ENCODE results near the gene EIPR1.

Gene EIPR1

DNA sequence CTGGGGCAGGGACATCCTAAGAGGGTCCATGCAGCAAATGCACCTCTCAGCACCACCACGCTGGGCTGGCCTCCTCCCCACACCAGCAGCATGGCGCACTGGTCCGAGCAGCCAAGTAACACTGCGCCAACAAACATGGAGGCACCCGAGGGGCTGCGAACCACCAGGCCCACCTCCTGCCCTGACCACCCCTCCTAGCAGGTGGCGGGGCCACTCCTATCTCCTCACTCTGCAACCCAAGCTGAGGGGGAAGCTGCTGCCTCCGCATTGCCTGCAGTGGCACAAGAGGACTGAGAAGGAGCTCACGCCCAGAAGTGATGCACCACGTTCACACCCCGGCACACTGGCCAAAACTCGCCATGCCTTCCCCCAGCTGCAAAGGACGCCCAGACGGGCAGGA is 94.4 kb downstream of the EIPR1 start:
- peaks cover 0 to 8% of the 10 kb centered on the region in 2 donors for H3K4me1 ChIP-seq (ENCODE audit: control insufficient read depth in 1 of 2, insufficient read depth in 2 of 2, low read length in 2 of 2)
- H3K27me3 ChIP-seq (ENCODE audit: low read depth, low read length) = no peaks in the 10 kb centered on the region
- H3K36me3 ChIP-seq (ENCODE audit: control insufficient read depth in 1 of 2, insufficient read depth in 2 of 2, low read length in 2 of 2) = no peaks in the 10 kb centered on the region
- H3K9me3 ChIP-seq (ENCODE audit: control insufficient read depth in 1 of 2, low read length in 2 of 2) = no peaks in the 10 kb centered on the region
- H3K27ac ChIP-seq (ENCODE audit: low read length) = no peak overlapping the region
- H3K4me3 ChIP-seq (ENCODE audit: low read depth in 1 of 2, low read length in 2 of 2) = no peak overlapping the region

DNA sequence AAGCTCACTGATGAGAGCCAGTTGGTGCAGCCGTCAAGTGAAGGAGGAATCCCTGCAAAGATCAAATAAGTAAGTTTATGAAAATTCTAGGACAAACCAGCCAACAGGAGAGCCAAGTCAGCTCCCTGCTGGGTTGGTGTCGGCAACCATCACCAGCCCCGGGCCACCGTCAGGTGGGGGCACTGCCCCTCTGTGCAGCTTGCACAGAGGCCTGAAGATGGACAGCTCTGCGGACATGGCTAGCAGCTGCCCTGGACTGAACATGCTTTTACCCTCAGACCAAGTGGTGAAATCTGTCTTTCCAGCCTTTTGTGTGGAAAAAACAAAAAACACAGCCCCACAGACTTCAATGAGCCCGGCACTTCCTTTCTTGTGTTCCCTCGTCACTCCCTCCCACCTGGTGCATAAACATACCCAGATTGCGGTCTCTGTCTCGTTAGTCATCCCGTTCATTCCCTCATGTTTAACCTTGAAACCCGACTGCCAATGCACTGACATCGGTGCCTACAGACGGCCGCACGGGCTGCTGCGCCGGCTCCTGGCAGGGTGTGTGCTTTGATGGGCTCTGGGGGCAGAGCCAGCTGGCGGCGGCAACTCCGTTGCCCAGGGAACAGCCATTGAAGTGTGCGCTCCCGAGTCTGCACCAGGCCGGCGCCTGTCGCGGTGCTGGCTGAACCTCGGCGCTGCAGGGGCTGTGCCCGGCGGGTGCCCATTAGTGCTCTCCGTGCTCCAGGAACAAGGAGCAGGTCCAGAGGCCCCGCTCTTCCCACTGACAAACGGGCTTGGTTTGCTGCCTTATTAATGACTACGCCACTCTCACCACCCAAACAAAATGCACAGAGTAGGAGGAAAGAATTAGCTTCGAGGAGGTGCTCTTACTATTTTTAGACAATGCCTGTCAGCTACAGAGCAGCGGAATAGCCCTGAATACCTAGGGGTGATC is 95.3 kb downstream of the EIPR1 start:
- peaks cover 0 to 8% of the 10 kb centered on the region in 2 donors for H3K4me1 ChIP-seq (ENCODE audit: control insufficient read depth in 1 of 2, insufficient read depth in 2 of 2, low read length in 2 of 2)
- H3K4me3 ChIP-seq (ENCODE audit: low read depth in 1 of 2, low read length in 2 of 2) = peak overlapping the region in 1 of 2 donors; percentile 44
- no peaks in the 10 kb centered on the region for H3K27me3 ChIP-seq (ENCODE audit: low read depth, low read length)
- H3K9me3 ChIP-seq (ENCODE audit: control insufficient read depth in 1 of 2, low read length in 2 of 2) = peaks cover 0 to 3% of the 10 kb centered on the region in 2 donors
- H3K36me3 ChIP-seq (ENCODE audit: control insufficient read depth in 1 of 2, insufficient read depth in 2 of 2, low read length in 2 of 2) = no peaks in the 10 kb centered on the region
- H3K27ac ChIP-seq (ENCODE audit: low read length) = no peak overlapping the region

DNA sequence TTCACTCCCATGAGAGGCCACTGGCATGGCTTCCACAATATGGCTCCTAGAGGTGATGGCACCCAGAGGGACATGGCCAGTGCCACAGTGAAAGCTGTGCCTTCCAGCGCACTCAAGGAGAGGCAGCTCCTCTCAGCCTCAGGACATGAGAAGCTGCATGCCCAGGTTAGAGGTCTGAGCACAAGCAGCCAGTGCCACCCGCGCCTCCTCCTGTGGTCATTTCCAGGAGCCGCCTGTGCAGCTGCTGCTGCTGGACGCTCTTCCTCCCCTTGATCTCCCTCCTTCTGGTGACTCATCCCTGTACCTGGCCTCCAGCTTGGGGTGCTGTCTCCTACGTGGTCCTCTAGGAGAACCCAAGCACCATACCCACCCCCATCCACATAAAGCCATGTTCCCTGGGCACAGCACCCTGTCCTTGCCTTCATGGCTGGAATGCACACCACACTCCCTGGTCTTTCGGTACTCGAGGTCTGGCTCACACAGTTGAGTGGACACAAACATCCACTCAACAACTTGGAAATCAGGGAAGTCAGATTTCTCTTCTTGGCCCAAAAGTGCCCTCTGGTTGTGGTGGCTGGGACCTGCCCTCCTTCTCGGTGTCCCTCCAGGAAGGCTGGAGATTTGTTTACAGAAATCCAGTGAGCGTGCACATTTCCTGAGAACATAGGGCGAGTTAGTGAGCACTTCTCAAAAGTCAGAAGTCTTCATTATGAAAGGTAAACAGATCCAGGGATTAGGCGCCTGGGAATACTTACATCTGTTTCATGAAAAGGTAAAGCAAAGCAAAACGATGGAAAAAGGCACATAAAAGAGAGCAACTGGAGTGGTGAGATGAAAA is 96.7 kb downstream of the EIPR1 start:
- H3K27me3 ChIP-seq (ENCODE audit: low read depth, low read length) = no peaks in the 10 kb centered on the region
- no peaks in the 10 kb centered on the region for H3K36me3 ChIP-seq (ENCODE audit: control insufficient read depth in 1 of 2, insufficient read depth in 2 of 2, low read length in 2 of 2)
- H3K4me3 ChIP-seq (ENCODE audit: low read depth in 1 of 2, low read length in 2 of 2) = no peak overlapping the region
- H3K4me1 ChIP-seq (ENCODE audit: control insufficient read depth in 1 of 2, insufficient read depth in 2 of 2, low read length in 2 of 2) = peaks cover 0 to 8% of the 10 kb centered on the region in 2 donors
- no peak overlapping the region for H3K27ac ChIP-seq (ENCODE audit: low read length)
- H3K9me3 ChIP-seq (ENCODE audit: control insufficient read depth in 1 of 2, low read length in 2 of 2) = peaks cover 0 to 9% of the 10 kb centered on the region in 2 donors

DNA sequence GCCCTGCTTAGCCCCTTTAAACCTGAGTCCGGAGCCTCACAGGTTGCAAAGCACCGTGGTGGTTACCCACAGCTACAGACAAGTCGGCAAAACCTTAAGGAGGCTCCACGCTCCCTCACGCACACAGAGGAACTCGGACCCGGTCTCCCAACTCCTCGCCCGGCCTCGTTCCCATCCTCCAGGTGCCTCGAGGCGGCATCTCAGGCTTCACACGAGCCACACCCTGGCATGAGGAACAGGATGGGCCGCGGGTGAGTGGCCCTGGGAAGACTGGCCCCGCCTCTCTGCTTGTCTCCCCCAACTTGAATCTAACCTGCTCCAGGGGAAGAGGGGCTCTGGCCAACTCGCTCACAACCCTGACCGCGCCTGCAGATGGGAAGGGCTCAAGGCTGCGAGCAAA is 97.4 kb downstream of the EIPR1 start:
- Histone ChIP-seq H3K9me3 (ENCODE audit: control insufficient read depth in 1 of 2, low read length in 2 of 2) (peaks cover 0 to 13% of the 10 kb centered on the region in 2 donors), H3K27me3 (ENCODE audit: low read depth, low read length) (no peaks in the 10 kb centered on the region), H3K4me3 (ENCODE audit: low read depth in 1 of 2, low read length in 2 of 2) (no peak overlapping the region), H3K4me1 (ENCODE audit: control insufficient read depth in 1 of 2, insufficient read depth in 2 of 2, low read length in 2 of 2) (peaks cover 0 to 8% of the 10 kb centered on the region in 2 donors), H3K36me3 (ENCODE audit: control insufficient read depth in 1 of 2, insufficient read depth in 2 of 2, low read length in 2 of 2) (no peaks in the 10 kb centered on the region), H3K27ac (ENCODE audit: low read length) (no peak overlapping the region)

DNA sequence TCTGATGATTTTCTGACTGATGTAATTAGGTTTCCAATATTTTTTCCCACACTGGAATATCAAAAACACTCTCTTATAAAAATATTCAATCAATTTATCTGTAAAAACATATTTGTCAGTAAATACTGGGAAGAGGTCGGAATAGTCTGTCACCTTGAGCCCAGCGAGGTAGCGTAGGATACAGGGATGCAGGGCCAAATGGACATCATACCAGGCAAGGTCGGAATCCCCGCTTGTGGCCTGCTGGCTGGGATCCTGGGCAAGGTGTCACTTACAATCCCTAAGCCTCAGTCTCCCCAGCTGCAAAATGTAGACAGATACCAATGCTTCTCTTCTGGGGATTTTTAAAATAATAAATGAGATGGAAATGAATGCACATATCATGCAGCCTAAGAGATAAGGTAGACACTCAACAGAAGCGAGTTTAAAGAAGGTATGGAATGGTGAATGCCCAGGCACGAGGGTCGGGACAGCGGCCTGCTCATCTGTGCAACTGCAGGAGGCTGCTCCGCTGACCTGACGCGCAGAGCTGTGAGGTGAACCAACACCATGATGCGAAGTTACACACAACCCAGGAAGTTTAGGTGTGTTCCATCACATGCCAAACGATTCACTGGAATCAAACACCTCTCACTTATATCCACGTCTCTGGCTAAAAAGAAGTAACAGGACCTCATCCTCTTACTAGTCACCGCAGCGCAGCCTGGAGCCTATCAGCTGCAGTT is 98.2 kb downstream of the EIPR1 start:
- Histone ChIP-seq H3K4me1 (ENCODE audit: control insufficient read depth in 1 of 2, insufficient read depth in 2 of 2, low read length in 2 of 2) (peaks cover 0 to 8% of the 10 kb centered on the region in 2 donors), H3K4me3 (ENCODE audit: low read depth in 1 of 2, low read length in 2 of 2) (no peak overlapping the region), H3K27ac (ENCODE audit: low read length) (no peak overlapping the region), H3K36me3 (ENCODE audit: control insufficient read depth in 1 of 2, insufficient read depth in 2 of 2, low read length in 2 of 2) (no peaks in the 10 kb centered on the region), H3K9me3 (ENCODE audit: control insufficient read depth in 1 of 2, low read length in 2 of 2) (peaks cover 0 to 13% of the 10 kb centered on the region in 2 donors), H3K27me3 (ENCODE audit: low read depth, low read length) (no peaks in the 10 kb centered on the region)

DNA sequence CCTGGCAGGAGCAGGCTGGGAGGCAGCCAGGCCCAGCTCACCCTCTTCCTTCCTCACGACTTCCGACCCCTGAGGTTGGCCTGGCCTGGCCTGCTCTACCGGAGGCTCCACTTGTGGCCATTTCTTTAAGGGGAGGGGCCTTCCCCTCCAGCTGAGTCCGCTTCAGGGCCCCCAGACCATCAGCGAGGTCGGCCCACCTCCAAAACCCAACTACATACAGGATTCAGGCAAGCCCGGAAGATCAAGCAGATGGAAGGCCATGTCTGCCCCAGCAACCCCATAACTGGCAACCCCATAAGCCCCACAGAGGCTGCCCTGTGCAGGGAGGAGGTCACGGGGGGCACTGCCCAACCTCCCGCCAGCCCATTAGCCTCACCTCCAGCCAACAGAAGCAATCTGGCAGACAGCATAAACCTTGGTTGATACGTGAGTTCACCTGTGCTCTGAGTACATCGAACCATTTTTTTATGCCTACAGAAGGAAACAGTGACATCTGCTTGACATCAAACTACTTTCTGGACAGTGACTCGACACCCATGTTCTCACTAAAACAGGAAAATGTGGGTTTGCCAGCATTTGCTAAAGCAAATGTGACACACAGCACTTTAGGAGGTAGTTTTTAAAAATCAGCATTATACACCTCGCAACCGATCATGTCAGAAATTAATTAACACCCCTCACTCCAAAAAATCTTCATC is 98.9 kb downstream of the EIPR1 start:
- H3K27ac ChIP-seq (ENCODE audit: low read length) = no peak overlapping the region

DNA sequence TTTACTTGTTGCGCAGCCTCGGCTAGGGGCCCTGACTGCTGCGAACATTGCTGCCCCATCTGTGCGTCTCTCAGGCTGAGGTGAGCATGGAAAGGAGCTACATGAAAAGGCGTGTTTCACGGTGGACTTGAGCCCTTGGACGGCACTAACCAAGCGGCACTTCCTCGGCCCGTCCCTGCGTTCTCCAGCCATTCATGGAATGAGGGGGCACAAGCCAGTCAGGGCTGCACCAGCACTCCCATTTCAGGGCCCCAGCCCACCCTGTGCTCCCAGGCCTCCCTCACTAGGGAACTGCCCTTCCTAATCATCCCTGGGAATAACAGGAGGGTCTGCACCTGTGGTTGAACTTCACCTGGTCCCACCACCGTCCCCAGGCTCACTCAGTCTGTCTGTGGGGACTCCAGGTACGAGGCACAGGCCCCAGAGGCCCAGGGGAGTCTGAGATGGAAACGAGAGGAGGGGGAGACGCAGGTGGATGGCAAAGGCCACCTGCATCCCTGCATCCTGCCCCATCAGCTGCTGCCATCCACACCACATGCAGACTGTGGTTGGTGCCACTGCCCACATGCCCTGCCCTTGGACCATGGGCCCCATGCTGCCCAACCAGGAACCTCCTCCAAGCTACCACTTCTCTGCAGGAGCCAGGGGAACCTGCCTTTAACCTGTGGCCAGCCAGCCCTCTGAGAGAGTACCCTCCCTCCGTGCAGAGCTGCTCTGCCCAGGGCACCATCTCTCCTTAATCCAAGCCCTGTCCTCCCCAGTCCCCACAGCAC is 99.7 kb downstream of the EIPR1 start:
- Histone ChIP-seq H3K4me1 (ENCODE audit: control insufficient read depth in 1 of 2, insufficient read depth in 2 of 2, low read length in 2 of 2) (peaks cover 0 to 3% of the 10 kb centered on the region in 2 donors), H3K27me3 (ENCODE audit: low read depth, low read length) (no peaks in the 10 kb centered on the region), H3K36me3 (ENCODE audit: control insufficient read depth in 1 of 2, insufficient read depth in 2 of 2, low read length in 2 of 2) (no peaks in the 10 kb centered on the region), H3K27ac (ENCODE audit: low read length) (no peak overlapping the region), H3K4me3 (ENCODE audit: low read depth in 1 of 2, low read length in 2 of 2) (no peak overlapping the region), H3K9me3 (ENCODE audit: control insufficient read depth in 1 of 2, low read length in 2 of 2) (peaks cover 0 to 13% of the 10 kb centered on the region in 2 donors)

More for the DNA sequence above, 98.9 kb downstream of the EIPR1 start:
- no peaks in the 10 kb centered on the region for H3K36me3 ChIP-seq (ENCODE audit: control insufficient read depth in 1 of 2, insufficient read depth in 2 of 2, low read length in 2 of 2)
- H3K9me3 ChIP-seq (ENCODE audit: control insufficient read depth in 1 of 2, low read length in 2 of 2) = peaks cover 0 to 13% of the 10 kb centered on the region in 2 donors
- H3K4me1 ChIP-seq (ENCODE audit: control insufficient read depth in 1 of 2, insufficient read depth in 2 of 2, low read length in 2 of 2) = peaks cover 0 to 8% of the 10 kb centered on the region in 2 donors
- H3K27me3 ChIP-seq (ENCODE audit: low read depth, low read length) = no peaks in the 10 kb centered on the region
- no peak overlapping the region for H3K4me3 ChIP-seq (ENCODE audit: low read depth in 1 of 2, low read length in 2 of 2)

DNA sequence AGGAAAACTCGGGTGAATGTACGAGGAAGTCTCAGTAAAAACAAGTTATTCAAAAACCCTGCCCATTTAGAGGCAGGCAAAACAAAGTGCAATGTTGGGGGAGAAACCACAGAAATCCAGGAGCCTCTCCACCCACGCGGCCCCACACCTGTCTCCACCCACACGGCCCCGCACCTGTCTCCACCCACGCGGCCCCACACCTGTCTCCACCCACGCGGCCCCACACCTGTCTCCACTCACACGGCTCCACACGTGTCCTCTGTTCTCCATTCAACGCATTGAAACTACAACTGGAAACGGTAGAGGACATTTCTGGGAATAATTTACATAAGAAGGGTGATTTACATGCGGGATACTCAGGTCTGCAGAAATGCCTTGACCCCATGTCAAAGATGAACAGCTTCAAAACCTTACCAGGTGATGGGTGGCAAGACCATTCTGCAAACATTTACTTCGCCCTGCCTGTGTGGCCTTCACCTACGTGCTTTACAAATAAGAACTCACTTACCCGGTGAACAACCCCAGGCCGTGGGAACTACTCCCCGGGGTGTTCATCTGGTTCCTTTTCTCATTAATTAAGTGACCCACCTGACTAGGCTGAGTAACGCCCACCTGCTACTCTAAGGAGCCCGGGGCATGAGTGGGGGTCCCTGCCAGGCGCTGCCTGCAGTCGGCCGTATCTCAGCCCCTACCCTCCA is 100.4 kb downstream of the EIPR1 start:
- H3K27ac ChIP-seq (ENCODE audit: low read length) = no peak overlapping the region
- peaks cover 0 to 13% of the 10 kb centered on the region in 2 donors for H3K9me3 ChIP-seq (ENCODE audit: control insufficient read depth in 1 of 2, low read length in 2 of 2)
- peaks cover 0 to 3% of the 10 kb centered on the region in 2 donors for H3K4me1 ChIP-seq (ENCODE audit: control insufficient read depth in 1 of 2, insufficient read depth in 2 of 2, low read length in 2 of 2)
- H3K4me3 ChIP-seq (ENCODE audit: low read depth in 1 of 2, low read length in 2 of 2) = no peak overlapping the region
- no peaks in the 10 kb centered on the region for H3K27me3 ChIP-seq (ENCODE audit: low read depth, low read length)
- H3K36me3 ChIP-seq (ENCODE audit: control insufficient read depth in 1 of 2, insufficient read depth in 2 of 2, low read length in 2 of 2) = no peaks in the 10 kb centered on the region

DNA sequence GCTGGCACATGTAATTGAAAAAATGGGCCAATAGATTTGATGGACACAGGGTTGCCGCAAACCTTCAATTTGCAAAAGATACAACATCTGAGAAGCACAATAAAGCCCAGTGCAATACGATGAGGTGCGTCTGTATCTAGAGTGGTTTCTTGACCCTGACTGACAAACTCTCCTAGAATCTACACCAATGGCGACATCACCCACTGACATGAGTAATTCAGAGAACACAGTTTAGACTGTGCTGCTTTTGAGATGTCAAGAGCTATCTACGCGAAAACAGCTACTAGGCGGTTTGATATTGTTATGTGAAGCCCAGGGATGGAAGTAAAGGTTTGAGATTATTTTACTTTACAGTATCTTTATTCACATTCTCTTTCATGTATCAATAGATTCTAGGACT is 104.9 kb downstream of the EIPR1 start:
- Histone ChIP-seq H3K4me3 (ENCODE audit: low read depth in 1 of 2, low read length in 2 of 2) (no peak overlapping the region), H3K9me3 (ENCODE audit: control insufficient read depth in 1 of 2, low read length in 2 of 2) (peaks cover 0 to 12% of the 10 kb centered on the region in 2 donors), H3K27me3 (ENCODE audit: low read depth, low read length) (no peaks in the 10 kb centered on the region), H3K4me1 (ENCODE audit: control insufficient read depth in 1 of 2, insufficient read depth in 2 of 2, low read length in 2 of 2) (no peaks in the 10 kb centered on the region), H3K27ac (ENCODE audit: low read length) (no peak overlapping the region), H3K36me3 (ENCODE audit: control insufficient read depth in 1 of 2, insufficient read depth in 2 of 2, low read length in 2 of 2) (no peaks in the 10 kb centered on the region)
